Body of pancreas (tissue), 4 donors: ENCODE data around the gene HSPA12A.

ENCODE experiments used
- CTCF ChIP-seq, 7 experiments: fragments of 450-650 bp in 4 of 7; fragments of 200-600 bp in 3 of 7; sonication (generic) in 3 of 7; IDR thresholded peaks; one replicate each; pipeline ENCODE4 v1.5.1; 2016 to 2019; ENCODE audit warnings: antibody characterized with exemption in 7 of 7
- POLR2A ChIP-seq, 3 donors: fragments of 450-650 bp; IDR thresholded peaks; one replicate each; pipeline ENCODE4 v1.6.1; 2016; ENCODE audit warnings: antibody characterized with exemption in 3 of 3, mild to moderate bottlenecking in 2 of 3

- TF ChIP-seq CTCF (IDR thresholded peaks at IDR 0.05) (no peak), POLR2A (IDR thresholded peaks at IDR 0.05) (no peak)
Observed at GRCh38 chr10:116774728-116775151, 32.4 kb upstream of the HSPA12A start.
